K562 (cell line): ENCODE results near the gene C11orf65. TPM values are rescaled to one million over a fixed set of nuclear protein-coding genes. Genes with fewer than 3 reads are reported as not detected.

Experiments used
- ATAC-seq: fragments of 200-7000 bp; cut with Tn5 transposase; 3 replicates; pipeline ENCODE4 v1.9.1; 2020; ENCODE audit warnings: moderate library complexity
- BruUV-seq: library from RNA; stranded (reverse); fragments of 400-500 nt; replicated peaks from 2 replicates; lab custom pipeline; 2021; lab: Mats Ljungman, UMichigan
- CTCF ChIA-PET: fragments of 300-600 bp; formaldehyde crosslinking; extraction: SDS; loops from one replicate; lab custom pipeline; 2021; ENCODE audit warnings: low intra/inter-chr PET ratio; lab: Yijun Ruan, JAX
- POLR2A ChIA-PET: fragments of 300-600, 350-650 bp; sonication (Branson Sonifier 250); formaldehyde crosslinking; extraction: SDS; loops from one replicate; lab custom pipeline; 2021; ENCODE audit warnings: antibody characterized with exemption, inconsistent platforms; lab: Yijun Ruan, JAX
- DNase-seq, 4 experiments: peaks; one replicate each; pipeline versions ENCODE4 v3.0.0 to v3.0.0-alpha.2; 2011 to 2018; ENCODE audit warnings: low spot score in 3 of 4, mixed read lengths in 3 of 4; ENCODE audit errors: extremely low read depth in 1 of 4
- FAIRE-seq: peaks from 2 replicates; lab custom pipeline; 2011; peaks lifted over from hg19 to GRCh38; lab: Jason Lieb, UNC
- H2AFZ ChIP-seq: 2 replicates; pipeline ENCODE4 v1.6.0; 2011; ENCODE audit warnings: low read depth, low read length, control low read depth, inconsistent platforms
- H3K27ac ChIP-seq: fragments of 200-600 bp; 3 replicates; pipeline ENCODE4 v1.8.0; 2011; ENCODE audit warnings: low read depth, mild to moderate bottlenecking, control low read depth, inconsistent platforms, low read length, moderate library complexity, mixed read lengths; ENCODE audit errors: extremely low read depth
- H3K27me3 ChIP-seq, 2 experiments: fragments of 300-600 bp in 1 of 2; 2 replicates in 1 of 2; 3 replicates in 1 of 2; pipeline versions ENCODE4 v1.6.0 to v1.8.0; 2011; ENCODE audit warnings: inconsistent platforms in 2 of 2, low read length in 2 of 2, mild to moderate bottlenecking in 1 of 2, mixed read lengths in 1 of 2, moderate library complexity in 1 of 2; ENCODE audit not compliant: control insufficient read depth in 2 of 2, insufficient read depth in 2 of 2
- H3K36me3 ChIP-seq: fragments of 300-600 bp; 3 replicates; pipeline ENCODE4 v1.8.0; 2011; ENCODE audit warnings: mild to moderate bottlenecking, low read length, inconsistent platforms; ENCODE audit not compliant: control insufficient read depth, insufficient read depth
- H3K4me1 ChIP-seq, 2 experiments: fragments of 200-600 bp in 1 of 2; replicated peaks in 1 of 2; 2 replicates in 1 of 2; 3 replicates in 1 of 2; pipeline versions ENCODE4 v1.5.1 to v1.8.0; 2011; ENCODE audit warnings: inconsistent platforms in 2 of 2, low read length in 2 of 2, mild to moderate bottlenecking in 1 of 2, mixed read lengths in 1 of 2, moderate library complexity in 1 of 2; ENCODE audit not compliant: control insufficient read depth in 2 of 2, insufficient read depth in 2 of 2
- H3K4me2 ChIP-seq: 2 replicates; pipeline ENCODE4 v1.6.1; 2011; ENCODE audit warnings: low read length, control low read depth, inconsistent platforms, mixed read lengths; ENCODE audit not compliant: insufficient read depth
- H3K4me3 ChIP-seq: fragments of 200-600 bp; sonication (generic), shearing (Covaris generic); 2 replicates; pipeline ENCODE4 v1.5.1; 2016; ENCODE audit warnings: control low read depth, inconsistent platforms
- H3K79me2 ChIP-seq: fragments of 200-600 bp; 3 replicates; pipeline ENCODE4 v1.8.0; 2011; ENCODE audit warnings: low read length, inconsistent platforms; ENCODE audit not compliant: control insufficient read depth, insufficient read depth
- H3K9ac ChIP-seq, 2 experiments: 2 replicates each; pipeline versions ENCODE4 v1.6.0 to v1.6.1; 2011; ENCODE audit warnings: low read depth in 2 of 2, low read length in 2 of 2, control low read depth in 1 of 2, inconsistent platforms in 1 of 2, mild to moderate bottlenecking in 1 of 2, mixed read lengths in 1 of 2; ENCODE audit not compliant: insufficient read depth in 1 of 2
- H3K9me1 ChIP-seq: one replicate; pipeline ENCODE4 v1.6.0; 2011; ENCODE audit warnings: inconsistent platforms, mild to moderate bottlenecking, low read length, moderate library complexity; ENCODE audit not compliant: control insufficient read depth, insufficient read depth
- H3K9me3 ChIP-seq: replicated peaks from 2 replicates; pipeline ENCODE4 v1.5.1; 2011; ENCODE audit warnings: low read depth, low read length, inconsistent platforms; ENCODE audit not compliant: control insufficient read depth, insufficient read depth
- H4K20me1 ChIP-seq: replicated peaks from 2 replicates; pipeline ENCODE4 v1.6.1; 2011; ENCODE audit warnings: low read length, inconsistent platforms, mixed read lengths; ENCODE audit not compliant: control insufficient read depth, insufficient read depth
- BDP1 ChIP-seq: IDR thresholded peaks from 3 replicates; pipeline ENCODE4 v1.6.1; 2011; ENCODE audit not compliant: insufficient read length, insufficient read depth
- CBFA2T2 ChIP-seq: fragments of 450-650 bp; conservative IDR thresholded peaks from 2 replicates; pipeline ENCODE4 v1.6.1; 2017; ENCODE audit warnings: mild to moderate bottlenecking
- L3MBTL2 ChIP-seq: fragments of 450-650 bp; IDR thresholded peaks from 2 replicates; pipeline ENCODE4 v1.6.1; 2016; ENCODE audit warnings: mild to moderate bottlenecking, moderate library complexity
- MEF2A ChIP-seq: IDR thresholded peaks from 2 replicates; pipeline ENCODE4 v1.6.1; 2011; ENCODE audit warnings: low read depth, mild to moderate bottlenecking, low read length, moderate library complexity; ENCODE audit not compliant: control insufficient read depth
- PML ChIP-seq: IDR thresholded peaks from 2 replicates; pipeline ENCODE4 v1.6.1; 2012; ENCODE audit warnings: low read length, inconsistent platforms
- PURB ChIP-seq: sonication (generic); formaldehyde crosslinking; IDR thresholded peaks from 2 replicates; pipeline ENCODE4 v1.9.0; 2021; ENCODE audit warnings: low read depth, mild to moderate bottlenecking, missing genetic modification reagents
- WGBS: fragments of 100-300 bp; shearing (Covaris generic); methylation state at CpG from one replicate; pipeline ENCODE4 v1.1.6; 2016; ENCODE audit warnings: low coverage, mixed read lengths; ENCODE audit not compliant: insufficient coverage; ENCODE audit errors: missing lambda C conversion rate; 5-methylcytosine and 5-hydroxymethylcytosine counted together
- in situ Hi-C: fragments of 300-500 bp; cut with MboI; formaldehyde crosslinking; loops from 4 replicates; pipeline ENCODE4 v1.15.0; 2018; ENCODE audit warnings: inconsistent platforms, mixed read lengths
- intact Hi-C: fragments of 100-400 bp; cut with micrococcal nuclease; formaldehyde crosslinking; loops from 2 replicates; pipeline ENCODE4 v1.14.2; 2022
- polyA plus RNA-seq, 8 experiments: library from polyadenylated mRNA; depleted of rRNA in 4 of 8; stranded (reverse) in 5 of 8; unstranded in 3 of 8; fragments of >200 nt; fragmentation: Nextera tagmentation in 2 of 8; fragmentation: Illumina TruSeq in 1 of 8; extraction: Ambion mirVana in 2 of 8; extraction: Trizol in 1 of 8; gene quantifications; 2 replicates each; pipeline versions ENCODE4 v1.2.1 to v1.2.3, GENCODE V29; 2011 to 2014; ENCODE audit warnings: inconsistent platforms in 1 of 8, missing spikeins in 1 of 8
- total RNA-seq, 7 experiments: library from RNA; depleted of rRNA in 6 of 7; stranded (reverse); fragments of >200 nt in 6 of 7; fragmentation: Illumina TruSeq in 2 of 7; extraction: Trizol in 2 of 7; gene quantifications; 2 replicates each; pipeline versions ENCODE4 v1.2.1 to v1.2.3, GENCODE V29; 2011 to 2021; ENCODE audit warnings: low replicate concordance in 1 of 7

C11orf65 gene
- total and polyA plus RNA-seq, 9 of the 15 experiments (the other 6 are each of a cell fraction or from before 2014, with no cell fraction given) = 1.0 to 2.1 (median 1.2) TPM

DNA sequence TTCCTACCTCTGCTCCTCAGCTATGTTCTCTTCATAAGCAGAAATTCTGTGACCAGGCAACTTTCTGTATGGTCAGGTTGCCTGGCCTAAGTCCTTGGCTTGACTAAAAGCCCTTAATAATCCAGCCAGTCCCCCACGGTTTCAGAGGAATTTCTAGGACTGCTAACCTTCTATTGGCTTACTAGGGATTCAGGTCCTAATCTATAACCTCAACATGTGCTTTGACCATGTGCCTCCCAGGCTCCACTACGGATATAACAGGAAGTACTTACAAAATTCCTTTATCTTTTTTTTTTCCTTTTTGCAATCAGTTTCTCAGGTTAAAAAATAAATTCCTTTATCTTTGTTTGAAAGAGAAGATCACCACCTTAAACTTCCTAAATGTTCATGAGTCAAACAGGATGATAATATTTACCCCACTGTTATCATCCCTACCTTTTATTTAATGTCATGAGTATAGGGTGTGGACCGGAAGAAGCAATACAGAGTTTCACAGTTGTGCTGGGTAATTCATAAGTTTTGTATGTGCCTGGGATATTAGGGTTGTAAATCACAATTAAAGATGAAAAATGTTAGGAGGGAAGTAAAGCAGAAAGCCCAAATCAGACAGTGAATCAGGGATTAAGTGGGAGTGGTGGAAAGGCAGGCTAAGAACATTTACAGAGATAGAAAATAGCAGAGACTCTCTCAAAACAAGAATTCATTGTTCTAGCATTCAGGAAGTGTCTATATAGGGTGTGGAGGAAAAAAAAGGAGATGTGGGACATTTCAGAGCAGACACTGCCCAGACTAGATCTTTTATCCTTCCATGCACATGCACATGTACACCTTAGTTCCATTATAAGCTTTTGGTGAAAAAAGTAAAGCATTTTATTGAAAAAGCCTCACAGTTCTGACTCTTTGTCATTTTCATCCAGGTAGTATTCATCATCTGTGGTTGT is 41.6 kb upstream of the C11orf65 start (continued):
- TF ChIP-seq CBFA2T2 (no peak), PML (no peak), PURB (CRISPR knock-in tag) (no peak), BDP1 (no peak)

DNA sequence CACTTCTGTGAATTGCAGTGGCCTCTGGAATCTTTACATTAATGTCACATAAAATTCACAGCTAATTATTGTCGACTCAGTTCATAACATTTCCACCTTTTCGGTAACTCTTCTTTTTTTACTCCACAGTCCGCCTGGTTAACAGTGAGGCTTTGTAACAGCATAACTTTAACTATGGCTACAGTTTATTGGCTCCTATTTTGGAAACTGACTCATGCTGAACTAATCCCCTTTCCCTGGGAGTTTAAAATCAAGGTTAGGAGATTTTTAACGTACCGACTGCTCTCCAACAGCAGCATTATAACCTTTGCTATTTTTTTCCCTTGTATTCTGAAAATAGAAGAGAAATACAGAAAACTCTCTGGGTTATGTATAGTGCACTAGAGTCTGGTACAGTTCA is 34.1 kb upstream of the C11orf65 start:
- Histone ChIP-seq H2AFZ (peak overlapping the region; percentile 73), H3K27ac (peak overlapping the region; percentile 56; the same call in 1 of the 3 replicates), H3K9me1 (no peaks in the 10 kb centered on the region), H3K4me2 (peak overlapping the region; percentile 68; the same call in 1 of the 2 replicates), H3K27me3 (no peaks in the 10 kb centered on the region), H3K4me1 (peaks cover 17 to 31% of the 10 kb centered on the region in 2 experiments), H4K20me1 (no peaks in the 10 kb centered on the region), H3K9me3 (no peaks in the 10 kb centered on the region), H3K4me3 (no peak overlapping the region), H3K79me2 (peaks cover 11% of the 10 kb centered on the region), H3K9ac (peak overlapping the region in 1 of 2 experiments; percentile 36; a peak in 1 of 4 replicates)
- in situ Hi-C loops = no loop called here
- intact Hi-C loops = no loop called here
- WGBS = 4% methylated on average over 5 of the region's 5 CpGs
- DNase-seq = no peak
- no TSS peak for BruUV-seq
- POLR2A ChIA-PET = interaction anchor here (0.7 kb wide), 1 partner anchor 9 kb away, joined by 3 read pairs; no protein-coding TSS in a partner anchor
- TF ChIP-seq L3MBTL2 (no peak), MEF2A (peak; percentile 86)
- TF ChIP-seq, all 486 proteins: peak for 1
- no peak for ATAC-seq
- CTCF ChIA-PET = no interaction called here
- H3K36me3 ChIP-seq = no peaks in the 10 kb centered on the region
- FAIRE-seq = no peak
